ENCODE measurements around the gene TMEM8B.

DNA sequence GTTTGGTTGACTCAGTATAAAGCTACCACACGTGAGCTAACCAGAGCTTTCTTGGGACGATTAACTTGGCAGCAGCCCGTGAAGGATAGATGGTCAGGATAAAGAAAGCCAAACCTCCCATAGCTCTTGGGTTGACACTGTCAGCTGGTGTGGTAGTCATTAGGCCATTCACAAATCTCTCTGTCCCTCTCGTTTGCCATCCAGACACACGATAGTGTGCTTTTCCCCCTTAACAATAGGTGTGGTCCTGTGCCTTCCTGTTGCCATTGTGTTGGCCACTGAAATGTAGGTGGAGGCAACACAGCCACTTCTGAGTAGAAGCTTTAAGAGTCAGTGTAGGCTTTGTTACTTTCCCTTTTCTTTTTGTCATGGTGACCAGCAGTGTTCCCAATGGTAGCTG is 29.4 kb downstream of the TMEM8B start:
- TF ChIP-seq, protein P1, sequence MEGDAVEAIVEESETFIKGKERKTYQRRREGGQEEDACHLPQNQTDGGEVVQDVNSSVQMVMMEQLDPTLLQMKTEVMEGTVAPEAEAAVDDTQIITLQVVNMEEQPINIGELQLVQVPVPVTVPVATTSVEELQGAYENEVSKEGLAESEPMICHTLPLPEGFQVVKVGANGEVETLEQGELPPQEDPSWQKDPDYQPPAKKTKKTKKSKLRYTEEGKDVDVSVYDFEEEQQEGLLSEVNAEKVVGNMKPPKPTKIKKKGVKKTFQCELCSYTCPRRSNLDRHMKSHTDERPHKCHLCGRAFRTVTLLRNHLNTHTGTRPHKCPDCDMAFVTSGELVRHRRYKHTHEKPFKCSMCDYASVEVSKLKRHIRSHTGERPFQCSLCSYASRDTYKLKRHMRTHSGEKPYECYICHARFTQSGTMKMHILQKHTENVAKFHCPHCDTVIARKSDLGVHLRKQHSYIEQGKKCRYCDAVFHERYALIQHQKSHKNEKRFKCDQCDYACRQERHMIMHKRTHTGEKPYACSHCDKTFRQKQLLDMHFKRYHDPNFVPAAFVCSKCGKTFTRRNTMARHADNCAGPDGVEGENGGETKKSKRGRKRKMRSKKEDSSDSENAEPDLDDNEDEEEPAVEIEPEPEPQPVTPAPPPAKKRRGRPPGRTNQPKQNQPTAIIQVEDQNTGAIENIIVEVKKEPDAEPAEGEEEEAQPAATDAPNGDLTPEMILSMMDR (conservative IDR thresholded peaks at IDR 0.05) = no peak
- TF ChIP-seq EZH2 (IDR thresholded peaks at IDR 0.05; ENCODE audit: low read depth) = no peak
